Urinary bladder (tissue), 4 donors: Measurements from ENCODE around the gene ROR1. TPM values are rescaled to one million over a fixed set of nuclear protein-coding genes. Genes with fewer than 3 reads are reported as not detected.
A peak's percentile ranks its signal among the peaks of the same experiment; 100 is the strongest.

ENCODE experiments used
- DNase-seq: peaks from one replicate; pipeline ENCODE4 v3.0.0-alpha.2; 2015; ENCODE audit errors: extremely low spot score
- H3K27ac ChIP-seq: one replicate; pipeline ENCODE4 v1.5.1; 2013; ENCODE audit warnings: low read depth, mild to moderate bottlenecking, moderate library complexity
- H3K36me3 ChIP-seq: one replicate; pipeline ENCODE4 v1.6.1; 2013; ENCODE audit warnings: mild to moderate bottlenecking, moderate library complexity; ENCODE audit not compliant: insufficient read depth
- H3K4me1 ChIP-seq: one replicate; pipeline ENCODE4 v1.6.1; 2013; ENCODE audit warnings: mild to moderate bottlenecking, moderate library complexity; ENCODE audit not compliant: insufficient read depth
- H3K4me3 ChIP-seq: one replicate; pipeline ENCODE4 v1.5.1; 2013; ENCODE audit warnings: low read depth, low read length
- WGBS: extraction: QIAGEN DNeasy Blood & Tissue Kit; methylation state at CpG from one replicate; pipeline ENCODE4 v1.1.7; 2013; 5-methylcytosine and 5-hydroxymethylcytosine counted together
- polyA plus RNA-seq: library from polyadenylated mRNA; stranded (reverse); fragments of 200-250 nt; gene quantifications from one replicate; pipeline ENCODE4 v1.2.3, GENCODE V29; 2013
- total RNA-seq: library from RNA; depleted of rRNA; stranded (reverse); fragments of >200 nt; gene quantifications from one replicate; pipeline ENCODE4 v1.2.3, GENCODE V29; 2014
- donor health status: healthy with polysubstance abuse.
- donor health status: healthy.

ROR1 gene
- total and polyA plus RNA-seq, 2 donors, result 5.9 to 33.2 TPM

DNA sequence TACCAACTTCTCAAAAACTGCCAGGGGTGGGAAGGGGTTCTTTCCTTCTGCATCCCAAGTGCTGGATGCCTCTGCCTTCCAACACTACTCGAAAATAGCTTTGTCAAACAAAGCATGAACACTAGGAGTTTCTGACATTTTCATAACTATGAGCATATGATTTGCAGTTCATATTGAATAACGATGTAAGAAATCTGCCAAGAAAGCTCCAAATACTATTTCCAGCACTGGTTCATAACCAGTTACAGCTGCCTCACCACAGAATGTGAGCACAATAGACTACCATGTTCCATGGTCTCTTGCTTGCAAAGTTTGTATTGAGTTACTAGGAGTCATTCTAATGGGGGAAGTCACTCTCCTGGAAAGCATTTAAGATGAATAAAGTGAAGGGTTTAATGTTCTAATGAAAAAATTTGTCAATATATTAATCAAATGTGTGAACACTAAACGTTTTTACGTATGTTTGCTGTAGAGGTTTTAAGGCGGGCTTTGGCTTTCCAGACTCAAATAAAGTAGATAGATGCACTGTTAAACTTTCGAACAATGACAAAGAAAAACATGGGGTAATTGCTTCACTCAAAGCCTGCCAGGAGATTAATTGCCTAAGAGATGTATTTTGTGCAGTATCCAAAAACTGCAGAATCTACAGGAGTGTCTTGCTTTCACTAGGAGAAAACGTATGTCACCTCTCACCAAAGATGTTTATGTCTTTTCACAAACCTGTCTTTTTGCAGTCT lies 351.1 kb downstream of the ROR1 start:
- H3K4me1 ChIP-seq, result no peaks in the 10 kb centered on the region
- no peak for DNase-seq
- WGBS, result 70% methylated on average over 7 of the region's 7 CpGs

DNA sequence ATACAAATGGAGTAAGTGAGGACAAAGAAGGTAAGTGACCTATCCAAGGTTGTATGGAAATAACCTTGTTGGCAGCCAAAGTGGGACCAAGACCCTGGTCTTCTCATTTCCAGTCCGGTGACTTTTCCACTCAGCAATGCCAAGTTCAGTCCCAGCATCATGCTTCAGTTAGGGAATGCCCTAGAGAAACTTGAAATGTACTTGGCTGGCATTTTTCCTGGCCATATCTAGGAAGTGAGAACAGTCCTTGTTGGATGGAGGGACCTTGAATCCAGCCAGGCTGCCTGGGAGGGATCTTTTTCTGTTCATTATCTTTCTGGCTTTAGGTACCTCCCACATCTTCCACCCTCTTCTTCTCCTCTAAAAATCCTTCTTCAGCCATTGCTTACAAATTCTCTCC lies 352.8 kb downstream of the ROR1 start:
- no peak for DNase-seq
- no peaks in the 10 kb centered on the region for H3K4me1 ChIP-seq
- no peak overlapping the region for H3K27ac ChIP-seq
- H3K4me3 ChIP-seq, result no peak overlapping the region
- 90% methylated on average over 1 of the region's 1 CpG for WGBS
- no peaks in the 10 kb centered on the region for H3K36me3 ChIP-seq

More for the DNA sequence above, 351.1 kb downstream of the ROR1 start:
- no peak overlapping the region for H3K27ac ChIP-seq
- H3K4me3 ChIP-seq, result no peak overlapping the region
- H3K36me3 ChIP-seq, result no peaks in the 10 kb centered on the region

GRCh38 chr1:64127297-64127696 lies 353.5 kb downstream of the ROR1 start:
- 63% methylated on average over 3 of the region's 3 CpGs for WGBS
- H3K36me3 ChIP-seq, result no peaks in the 10 kb centered on the region

DNA sequence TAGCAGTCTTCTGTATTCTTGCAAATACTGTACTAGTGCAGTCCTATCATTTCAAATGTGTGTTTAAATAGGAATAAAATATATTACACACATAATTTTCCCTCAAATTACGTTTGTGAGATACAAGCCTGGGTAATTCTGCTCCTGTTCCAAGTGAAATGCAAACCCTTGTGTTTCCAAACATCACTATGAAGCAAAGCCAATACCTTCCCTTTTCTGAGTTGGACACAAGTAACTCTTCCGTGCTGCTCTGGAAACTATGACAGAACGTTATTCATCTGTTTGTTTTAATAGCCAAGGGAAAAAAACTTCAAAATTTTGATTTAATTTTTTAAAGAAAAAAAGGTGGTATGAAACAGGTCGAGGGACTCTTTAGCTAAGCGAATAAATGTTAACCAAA lies 355.9 kb downstream of the ROR1 start:
- no peaks in the 10 kb centered on the region for H3K4me1 ChIP-seq
- no peak overlapping the region for H3K4me3 ChIP-seq
- H3K27ac ChIP-seq, result no peak overlapping the region
- WGBS, result 68% methylated on average over 5 of the region's 5 CpGs
- no peaks in the 10 kb centered on the region for H3K36me3 ChIP-seq
- DNase-seq, result no peak

More at GRCh38 chr1:64127297-64127696, 353.5 kb downstream of the ROR1 start:
- no peak for DNase-seq
- H3K4me1 ChIP-seq, result no peaks in the 10 kb centered on the region
- H3K4me3 ChIP-seq, result no peak overlapping the region
- H3K27ac ChIP-seq, result no peak overlapping the region

GRCh38 chr1:64131155-64131554 lies 357.3 kb downstream of the ROR1 start:
- 92% methylated on average over 2 of the region's 2 CpGs for WGBS
- no peak for DNase-seq
- H3K4me1 ChIP-seq, result no peaks in the 10 kb centered on the region
- no peak overlapping the region for H3K4me3 ChIP-seq
- no peaks in the 10 kb centered on the region for H3K36me3 ChIP-seq
- no peak overlapping the region for H3K27ac ChIP-seq

DNA sequence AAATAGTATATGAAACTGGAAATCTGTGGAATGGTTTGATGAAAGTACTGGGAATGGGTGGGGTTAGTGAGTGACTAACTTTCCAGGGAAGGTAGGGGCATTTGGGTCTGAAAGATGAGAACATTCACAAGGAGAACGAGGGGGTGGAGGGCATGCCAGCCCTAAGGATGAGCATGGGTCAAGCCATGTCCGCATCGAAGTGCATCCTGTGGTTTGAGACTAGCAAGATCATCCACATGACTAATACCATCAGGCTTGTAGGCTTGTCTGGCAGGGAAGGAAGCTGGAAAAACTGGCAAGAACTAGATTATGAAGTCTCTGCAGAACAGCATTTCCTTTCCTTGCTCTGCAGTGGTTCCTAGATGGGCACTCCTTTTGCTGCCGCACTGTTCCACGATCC lies 359.2 kb downstream of the ROR1 start:
- no peak for DNase-seq
- WGBS, result 88% methylated on average over 5 of the region's 5 CpGs
- Histone ChIP-seq H3K27ac (no peak overlapping the region), H3K4me1 (no peaks in the 10 kb centered on the region), H3K4me3 (no peak overlapping the region), H3K36me3 (no peaks in the 10 kb centered on the region)

DNA sequence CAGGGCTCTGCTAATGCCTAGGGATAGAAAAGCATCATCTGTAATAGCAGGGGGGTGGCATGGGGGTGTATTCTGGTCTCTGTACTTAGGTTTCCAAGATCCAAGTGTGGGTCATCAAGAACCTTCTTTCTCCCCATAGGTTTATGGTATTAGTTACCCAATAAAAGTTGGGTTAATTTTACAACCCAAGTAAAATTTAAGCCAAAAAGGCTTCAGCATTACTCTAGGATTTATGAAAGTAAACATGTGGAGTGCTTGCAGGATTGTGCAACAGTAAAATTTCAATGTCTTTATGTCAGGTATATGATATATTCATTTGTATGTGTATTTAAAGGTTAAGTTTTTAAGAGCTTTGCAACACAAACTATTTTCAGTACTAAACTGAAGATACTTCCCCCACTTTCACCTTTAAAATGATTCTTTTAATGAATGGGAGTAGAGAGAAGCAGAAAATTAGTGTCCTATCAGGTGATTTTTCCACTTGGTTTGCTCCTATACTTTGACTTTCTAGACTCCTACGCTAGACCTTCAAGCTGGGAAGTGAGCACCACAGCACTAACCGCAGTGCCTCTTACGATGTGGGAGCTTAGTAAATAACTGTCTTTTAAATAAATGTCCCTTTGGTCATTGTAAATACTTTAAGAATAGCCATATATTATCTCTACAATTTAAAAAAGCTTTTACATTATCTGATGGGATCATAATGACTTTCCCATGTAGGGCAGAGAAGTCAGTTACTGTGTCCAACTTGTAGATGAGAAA lies 361.8 kb downstream of the ROR1 start:
- WGBS, result 56% methylated on average over 3 of the region's 3 CpGs
- H3K4me3 ChIP-seq, result no peak overlapping the region
- H3K4me1 ChIP-seq, result no peaks in the 10 kb centered on the region
- no peak for DNase-seq
- H3K36me3 ChIP-seq, result no peaks in the 10 kb centered on the region
- H3K27ac ChIP-seq, result no peak overlapping the region

DNA sequence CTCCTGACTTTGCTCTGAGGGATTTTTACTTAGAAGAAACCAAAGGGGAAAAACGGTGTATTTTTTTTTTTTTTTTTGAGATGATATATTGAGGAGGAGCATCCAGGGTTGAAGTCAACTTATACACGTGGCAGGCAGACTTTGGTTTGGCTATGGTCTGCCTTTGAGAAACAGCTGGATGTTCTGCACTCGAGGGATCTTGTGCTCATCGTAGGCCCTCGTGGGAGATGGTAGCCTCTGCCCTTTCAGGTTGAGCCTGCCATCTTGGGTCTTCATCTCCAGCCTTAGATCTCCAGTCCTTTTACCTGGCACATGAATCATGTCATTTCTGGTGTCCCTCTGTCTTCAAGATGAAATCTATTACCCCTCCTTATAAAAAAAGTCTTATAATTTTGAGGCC lies 362.5 kb downstream of the ROR1 start:
- H3K27ac ChIP-seq, result no peak overlapping the region

DNA sequence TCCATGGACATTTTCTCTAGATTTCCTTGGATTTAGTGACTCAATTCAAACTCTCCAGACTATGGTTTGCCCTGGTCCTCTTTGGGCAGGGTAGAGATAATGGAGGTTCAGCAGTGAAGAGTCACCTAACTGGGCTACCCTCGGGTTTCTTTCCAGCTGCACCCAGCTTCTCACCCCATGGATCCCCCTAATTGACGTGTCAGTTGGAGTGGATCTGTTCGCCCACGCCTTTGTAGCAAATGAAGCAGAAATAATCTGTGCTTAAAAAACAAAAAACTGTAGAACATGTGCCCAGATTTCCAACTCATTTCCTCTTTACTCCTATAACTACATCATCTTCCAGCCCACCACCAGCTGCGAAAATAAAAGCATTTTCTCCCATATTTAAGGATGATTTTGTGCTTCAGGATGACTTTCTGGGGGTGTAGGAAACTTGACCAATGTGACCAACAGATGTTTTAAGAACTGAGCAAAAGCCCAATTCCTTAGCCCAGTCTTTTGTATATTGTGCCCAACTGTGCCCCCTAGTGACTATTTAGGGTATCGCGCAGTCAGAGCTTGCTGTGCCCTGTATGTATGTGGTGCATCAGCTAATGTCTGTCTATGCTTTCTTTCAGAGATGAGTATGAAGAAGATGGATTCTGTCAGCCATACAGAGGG lies 363.1 kb downstream of the ROR1 start:
- H3K36me3 ChIP-seq, result no peaks in the 10 kb centered on the region
- WGBS, result 55% methylated on average over 7 of the region's 7 CpGs
- no peak overlapping the region for H3K4me3 ChIP-seq
- H3K27ac ChIP-seq, result no peak overlapping the region
- peak; percentile 45 for DNase-seq
- H3K4me1 ChIP-seq, result no peaks in the 10 kb centered on the region

More for the DNA sequence above, 362.5 kb downstream of the ROR1 start:
- 78% methylated on average over 5 of the region's 5 CpGs for WGBS
- H3K4me1 ChIP-seq, result no peaks in the 10 kb centered on the region
- H3K4me3 ChIP-seq, result no peak overlapping the region
- H3K36me3 ChIP-seq, result no peaks in the 10 kb centered on the region
- no peak for DNase-seq

DNA sequence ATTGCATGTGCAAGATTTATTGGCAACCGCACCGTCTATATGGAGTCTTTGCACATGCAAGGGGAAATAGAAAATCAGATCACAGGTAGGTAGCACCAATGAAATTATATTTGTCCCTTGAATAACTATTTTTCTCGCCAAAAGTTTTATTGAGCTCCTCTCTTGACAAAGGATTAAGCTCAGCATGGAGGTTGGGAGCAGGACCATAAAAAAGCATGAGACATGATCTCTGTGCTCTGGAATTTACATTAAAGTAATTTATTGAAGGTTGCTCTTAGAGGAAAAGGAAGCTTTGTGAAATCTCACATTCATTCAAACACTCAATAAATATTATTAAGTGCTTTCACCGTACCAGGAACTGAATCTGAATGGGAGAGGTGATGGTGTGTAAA lies 363.6 kb downstream of the ROR1 start:
- no peak for DNase-seq
- 35% methylated on average over 4 of the region's 4 CpGs for WGBS
- H3K27ac ChIP-seq, result no peak overlapping the region
- no peak overlapping the region for H3K4me3 ChIP-seq
- H3K36me3 ChIP-seq, result no peaks in the 10 kb centered on the region
- no peaks in the 10 kb centered on the region for H3K4me1 ChIP-seq

DNA sequence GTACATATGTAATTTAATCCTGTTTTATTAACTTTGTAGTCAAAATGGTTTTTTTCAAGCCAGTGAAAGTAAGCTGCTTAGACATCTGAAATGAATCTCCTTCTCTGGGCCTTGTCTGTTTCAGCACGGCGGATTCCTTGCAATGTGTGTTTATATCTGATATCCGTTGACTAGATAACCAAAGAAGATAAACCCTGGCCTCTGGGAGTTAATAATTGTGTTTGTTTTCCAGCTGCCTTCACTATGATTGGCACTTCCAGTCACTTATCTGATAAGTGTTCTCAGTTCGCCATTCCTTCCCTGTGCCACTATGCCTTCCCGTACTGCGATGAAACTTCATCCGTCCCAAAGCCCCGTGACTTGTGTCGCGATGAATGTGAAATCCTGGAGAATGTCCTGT lies 366.1 kb downstream of the ROR1 start:
- Histone ChIP-seq H3K4me3 (no peak overlapping the region), H3K27ac (no peak overlapping the region)
- no peak for DNase-seq

DNA sequence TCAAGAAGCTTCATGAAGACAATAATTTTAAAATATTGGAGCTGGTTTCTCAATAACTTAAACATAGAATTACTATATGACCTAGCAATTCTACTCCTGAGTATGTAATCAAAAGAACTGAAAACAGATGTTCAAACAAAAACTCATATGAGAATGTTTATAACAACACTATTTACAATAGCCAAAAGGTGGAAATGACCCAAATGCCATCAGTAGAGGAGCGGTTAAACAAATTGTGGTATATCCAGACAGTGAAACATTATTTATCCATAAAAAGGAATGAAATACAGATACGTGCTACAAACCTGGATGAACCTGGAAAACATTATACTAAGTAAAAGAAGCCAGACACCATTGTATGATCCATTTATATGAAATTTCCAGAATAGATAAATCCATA lies 366.8 kb downstream of the ROR1 start:
- H3K36me3 ChIP-seq, result no peaks in the 10 kb centered on the region
- no peaks in the 10 kb centered on the region for H3K4me1 ChIP-seq
- no peak overlapping the region for H3K27ac ChIP-seq
- no peak overlapping the region for H3K4me3 ChIP-seq
- 70% methylated on average over 2 of the region's 2 CpGs for WGBS
- DNase-seq, result no peak

More for the DNA sequence above, 366.1 kb downstream of the ROR1 start:
- Histone ChIP-seq H3K4me1 (no peaks in the 10 kb centered on the region), H3K36me3 (no peaks in the 10 kb centered on the region)
- WGBS, result 83% methylated on average over 10 of the region's 10 CpGs

DNA sequence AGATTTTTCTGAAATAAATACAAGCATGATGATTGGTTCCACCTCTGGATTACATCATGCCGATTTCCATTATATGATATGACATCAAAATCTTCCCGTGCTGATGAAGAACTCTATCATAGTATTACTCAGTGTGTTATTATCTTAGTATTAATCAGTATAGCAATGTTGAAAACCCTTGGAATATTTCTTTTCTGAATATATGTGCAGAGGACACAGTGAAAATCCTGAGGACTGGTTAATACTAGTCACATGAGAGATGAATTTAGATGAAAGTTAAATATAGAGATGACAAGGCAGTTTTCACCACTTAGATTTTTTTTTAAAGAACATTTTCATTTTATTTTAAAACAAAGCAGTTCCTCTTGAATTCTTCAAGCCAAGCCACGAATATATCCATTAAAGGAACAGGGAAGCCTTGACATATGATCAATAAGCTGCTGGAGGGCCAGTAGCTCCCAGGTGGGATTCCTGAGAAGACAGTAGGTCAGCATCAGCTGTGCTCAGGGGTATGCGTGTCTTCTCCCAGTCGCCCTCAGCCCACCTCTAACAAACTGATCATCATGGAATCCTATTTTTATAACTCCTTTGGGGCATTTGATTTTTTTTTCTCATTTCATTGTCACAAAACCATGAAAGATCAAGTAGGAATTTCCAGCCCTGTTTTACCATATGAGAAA lies 373.4 kb downstream of the ROR1 start:
- 91% methylated on average over 5 of the region's 5 CpGs for WGBS
- Histone ChIP-seq H3K4me1 (no peaks in the 10 kb centered on the region), H3K4me3 (no peak overlapping the region), H3K36me3 (no peaks in the 10 kb centered on the region), H3K27ac (no peak overlapping the region)
- no peak for DNase-seq
